Measurements from ENCODE around the gene ATAD3C.
"Not testable (repeated sequence)": the region's sequence is repeated elsewhere in the genome, so short reads cannot be mapped to it uniquely, and the experiment has no call there.

- TF ChIP-seq CTCF, POLR2A, POLR2AphosphoS5 (IDR thresholded peaks at IDR 0.05): not testable (repeated sequence)
These were observed 67.4 kb downstream of the ATAD3C start for GRCh38 chr1:1516923-1517322.
